Activated naive CD8-positive, alpha-beta T cell (primary cell): ENCODE measurements around the gene STARD8.
"Not testable (repeated sequence)": the region's sequence is repeated elsewhere in the genome, so short reads cannot be mapped to it uniquely, and the experiment has no call there.

Source experiments
- H3K27ac Mint-ChIP-seq: one replicate; pipeline ENCODE4 v1.8.0; 2021; ENCODE audit warnings: mixed read lengths
- H3K27me3 Mint-ChIP-seq: one replicate; pipeline ENCODE4 v1.8.0; 2021; ENCODE audit warnings: mixed read lengths
- H3K36me3 Mint-ChIP-seq: one replicate; pipeline ENCODE4 v1.8.0; 2021; ENCODE audit warnings: mixed read lengths
- H3K4me1 Mint-ChIP-seq: one replicate; pipeline ENCODE4 v1.8.0; 2021; ENCODE audit warnings: low read depth, mixed read lengths
- H3K4me3 Mint-ChIP-seq: one replicate; pipeline ENCODE4 v1.8.0; 2021; ENCODE audit warnings: mild to moderate bottlenecking, mixed read lengths
- H3K9me3 Mint-ChIP-seq: one replicate; pipeline ENCODE4 v1.8.0; 2021; ENCODE audit warnings: low read depth, mixed read lengths

The STARD8 gene

DNA sequence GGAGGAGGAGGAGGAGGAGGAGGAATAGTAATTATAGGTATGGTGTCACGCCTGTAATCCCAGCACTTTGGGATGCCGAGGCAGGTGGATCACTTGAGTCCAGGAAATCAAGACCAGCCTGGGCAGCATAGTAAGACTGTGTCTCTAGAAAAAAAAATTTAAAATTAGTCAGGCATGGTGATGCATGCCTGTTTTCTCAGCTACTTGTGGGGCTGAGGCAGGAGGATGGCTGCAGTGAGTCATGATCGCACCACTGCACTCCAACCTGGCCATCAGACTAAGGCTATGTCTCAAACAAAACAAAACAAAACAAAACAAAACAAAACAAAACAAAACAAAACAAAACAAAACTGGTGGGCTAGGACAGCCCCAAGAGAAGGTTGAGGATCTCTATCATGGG lies 3.0 kb downstream of the STARD8 start:
- Mint-ChIP-seq H3K9me3 (no peaks in the 10 kb centered on the region), H3K36me3 (no peaks in the 10 kb centered on the region), H3K4me1 (no peaks in the 10 kb centered on the region), H3K4me3 (no peak overlapping the region), H3K27me3 (peaks cover 2% of the 10 kb centered on the region), H3K27ac (no peak overlapping the region)

- Mint-ChIP-seq H3K27ac (no peak overlapping the region), H3K27me3 (peaks cover 3% of the 10 kb centered on the region), H3K9me3 (no peaks in the 10 kb centered on the region), H3K4me1 (no peaks in the 10 kb centered on the region), H3K4me3 (no peak overlapping the region), H3K36me3 (no peaks in the 10 kb centered on the region)
Observed at GRCh38 chrX:68651110-68651509, 3.6 kb downstream of the STARD8 start.

GRCh38 chrX:68652326-68653170 lies 5.1 kb downstream of the STARD8 start:
- Mint-ChIP-seq H3K4me1 (no peaks in the 10 kb centered on the region), H3K4me3 (no peak overlapping the region), H3K27me3 (peaks cover 3% of the 10 kb centered on the region), H3K27ac (no peak overlapping the region), H3K36me3 (no peaks in the 10 kb centered on the region), H3K9me3 (no peaks in the 10 kb centered on the region)

DNA sequence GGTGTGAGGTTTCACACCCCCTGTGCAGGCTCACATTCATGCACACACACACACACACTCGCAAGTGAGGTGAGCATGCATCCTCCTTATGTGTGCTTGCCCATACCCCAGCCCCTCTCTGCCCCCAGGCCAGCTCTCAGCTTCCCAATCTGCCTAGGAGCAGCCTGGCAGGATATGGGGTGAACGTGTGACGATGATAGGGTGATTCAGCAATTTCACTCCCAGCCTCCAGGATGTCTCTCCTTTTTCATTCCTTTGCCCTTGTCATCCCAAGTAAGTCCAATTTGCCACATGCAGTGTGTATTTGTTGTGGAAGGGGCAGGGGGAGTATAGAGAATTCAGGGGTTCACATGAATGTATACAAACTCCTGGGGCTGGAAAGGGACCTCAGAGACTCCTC lies 7.2 kb downstream of the STARD8 start:
- H3K27me3 Mint-ChIP-seq = peaks cover 2% of the 10 kb centered on the region
- no peaks in the 10 kb centered on the region for H3K36me3 Mint-ChIP-seq
- H3K27ac Mint-ChIP-seq = no peak overlapping the region
- no peak overlapping the region for H3K4me3 Mint-ChIP-seq
- no peaks in the 10 kb centered on the region for H3K9me3 Mint-ChIP-seq
- no peaks in the 10 kb centered on the region for H3K4me1 Mint-ChIP-seq

GRCh38 chrX:68656473-68656872 lies 9.0 kb downstream of the STARD8 start:
- not testable (repeated sequence) for H3K4me1 Mint-ChIP-seq, H3K27me3 Mint-ChIP-seq, H3K27ac Mint-ChIP-seq, H3K36me3 Mint-ChIP-seq, H3K4me3 Mint-ChIP-seq, H3K9me3 Mint-ChIP-seq

- H3K36me3 Mint-ChIP-seq = no peaks in the 10 kb centered on the region
- H3K27me3 Mint-ChIP-seq = peaks cover 2% of the 10 kb centered on the region
- no peak overlapping the region for H3K4me3 Mint-ChIP-seq
- H3K4me1 Mint-ChIP-seq = no peaks in the 10 kb centered on the region
- H3K27ac Mint-ChIP-seq = no peak overlapping the region
- H3K9me3 Mint-ChIP-seq = no peaks in the 10 kb centered on the region
Observed at GRCh38 chrX:68658530-68658929, 11.1 kb downstream of the STARD8 start.

- Mint-ChIP-seq H3K9me3 (no peaks in the 10 kb centered on the region), H3K36me3 (no peaks in the 10 kb centered on the region), H3K4me3 (no peak overlapping the region), H3K27me3 (peaks cover 2% of the 10 kb centered on the region), H3K27ac (no peak overlapping the region), H3K4me1 (no peaks in the 10 kb centered on the region)
Observed at GRCh38 chrX:68659385-68659784, 11.9 kb downstream of the STARD8 start.

- Mint-ChIP-seq H3K27ac (no peak overlapping the region), H3K27me3 (peaks cover 2% of the 10 kb centered on the region), H3K36me3 (no peaks in the 10 kb centered on the region), H3K9me3 (no peaks in the 10 kb centered on the region), H3K4me3 (no peak overlapping the region), H3K4me1 (no peaks in the 10 kb centered on the region)
Observed at GRCh38 chrX:68659786-68660185, 12.3 kb downstream of the STARD8 start.

DNA sequence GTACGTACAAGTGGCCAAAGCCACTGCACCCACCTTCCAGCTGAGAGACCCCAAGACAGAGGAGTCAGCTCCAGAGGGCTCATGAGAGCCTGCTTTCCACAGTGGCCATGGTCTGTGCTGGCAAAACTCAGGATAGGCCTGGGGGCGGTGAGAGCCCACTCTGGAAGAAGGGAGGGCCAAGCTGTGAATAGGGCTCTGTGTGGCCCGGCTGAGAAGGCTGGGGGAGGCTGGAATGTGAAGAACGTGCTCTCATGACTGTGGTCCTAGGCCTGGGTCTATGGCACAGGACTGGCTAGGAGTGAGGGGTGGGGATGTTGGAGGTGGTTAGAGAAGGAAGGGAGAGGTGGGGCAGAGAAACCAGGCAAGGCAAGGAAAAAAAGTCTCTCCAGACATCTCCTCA lies 13.3 kb downstream of the STARD8 start:
- Mint-ChIP-seq H3K36me3 (no peaks in the 10 kb centered on the region), H3K4me3 (no peak overlapping the region), H3K27me3 (peaks cover under 1% of the 10 kb centered on the region), H3K27ac (no peak overlapping the region), H3K4me1 (no peaks in the 10 kb centered on the region), H3K9me3 (no peaks in the 10 kb centered on the region)

- no peaks in the 10 kb centered on the region for H3K27me3 Mint-ChIP-seq
- no peak overlapping the region for H3K27ac Mint-ChIP-seq
- H3K36me3 Mint-ChIP-seq = no peaks in the 10 kb centered on the region
- no peak overlapping the region for H3K4me3 Mint-ChIP-seq
- H3K4me1 Mint-ChIP-seq = no peaks in the 10 kb centered on the region
- H3K9me3 Mint-ChIP-seq = no peaks in the 10 kb centered on the region
Observed at GRCh38 chrX:68665502-68665901, 18.0 kb downstream of the STARD8 start.

DNA sequence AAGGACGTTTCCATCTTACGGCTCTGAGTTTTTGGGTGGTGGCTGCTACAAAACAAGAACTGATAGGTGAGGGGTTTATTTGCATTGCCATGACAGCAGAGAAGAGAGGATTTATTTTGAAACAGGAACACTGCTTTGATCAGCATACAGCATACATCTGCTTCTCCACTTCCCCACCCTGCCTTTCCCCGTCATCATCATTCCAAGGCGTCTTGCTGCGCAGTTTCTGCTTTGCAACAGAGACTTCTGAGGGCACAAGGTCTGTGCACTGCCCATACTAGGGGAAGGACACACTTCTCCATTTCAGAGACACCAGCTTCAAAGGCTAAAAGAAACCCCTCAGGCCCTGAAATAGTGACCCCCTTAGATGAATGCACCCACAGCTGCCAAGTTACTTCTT lies 19.1 kb downstream of the STARD8 start:
- no peak overlapping the region for H3K27ac Mint-ChIP-seq
- H3K4me1 Mint-ChIP-seq = no peaks in the 10 kb centered on the region
- H3K36me3 Mint-ChIP-seq = no peaks in the 10 kb centered on the region
- no peak overlapping the region for H3K4me3 Mint-ChIP-seq
- no peaks in the 10 kb centered on the region for H3K9me3 Mint-ChIP-seq
- no peaks in the 10 kb centered on the region for H3K27me3 Mint-ChIP-seq

- Mint-ChIP-seq H3K9me3 (no peaks in the 10 kb centered on the region), H3K27ac (no peak overlapping the region), H3K4me3 (no peak overlapping the region), H3K36me3 (no peaks in the 10 kb centered on the region), H3K27me3 (no peaks in the 10 kb centered on the region), H3K4me1 (no peaks in the 10 kb centered on the region)
Observed at GRCh38 chrX:68669094-68669860, 21.8 kb downstream of the STARD8 start.

GRCh38 chrX:68669871-68670270 lies 22.4 kb downstream of the STARD8 start:
- no peak overlapping the region for H3K27ac Mint-ChIP-seq
- H3K9me3 Mint-ChIP-seq = no peaks in the 10 kb centered on the region
- H3K4me1 Mint-ChIP-seq = no peaks in the 10 kb centered on the region
- no peaks in the 10 kb centered on the region for H3K36me3 Mint-ChIP-seq
- no peaks in the 10 kb centered on the region for H3K27me3 Mint-ChIP-seq
- H3K4me3 Mint-ChIP-seq = no peak overlapping the region

GRCh38 chrX:68671221-68671620 lies 23.8 kb downstream of the STARD8 start:
- Mint-ChIP-seq H3K27ac (no peak overlapping the region), H3K4me1 (no peaks in the 10 kb centered on the region), H3K4me3 (no peak overlapping the region), H3K36me3 (no peaks in the 10 kb centered on the region), H3K27me3 (no peaks in the 10 kb centered on the region), H3K9me3 (no peaks in the 10 kb centered on the region)

- Mint-ChIP-seq H3K4me1 (no peaks in the 10 kb centered on the region), H3K27ac (no peak overlapping the region), H3K36me3 (no peaks in the 10 kb centered on the region), H3K27me3 (no peaks in the 10 kb centered on the region), H3K4me3 (no peak overlapping the region), H3K9me3 (no peaks in the 10 kb centered on the region)
Observed at GRCh38 chrX:68672581-68673318, 25.3 kb downstream of the STARD8 start.
